ENCODE measurements around the gene LONP2. TPM values are rescaled to one million over a fixed set of nuclear protein-coding genes. Genes with fewer than 3 reads are reported as not detected.

LONP2 gene
- total and polyA plus RNA-seq, 2 of the 13 experiments (the other 11 are each of a cell fraction or from before 2014, with no cell fraction given): 39.2 to 63.3 TPM

DNA sequence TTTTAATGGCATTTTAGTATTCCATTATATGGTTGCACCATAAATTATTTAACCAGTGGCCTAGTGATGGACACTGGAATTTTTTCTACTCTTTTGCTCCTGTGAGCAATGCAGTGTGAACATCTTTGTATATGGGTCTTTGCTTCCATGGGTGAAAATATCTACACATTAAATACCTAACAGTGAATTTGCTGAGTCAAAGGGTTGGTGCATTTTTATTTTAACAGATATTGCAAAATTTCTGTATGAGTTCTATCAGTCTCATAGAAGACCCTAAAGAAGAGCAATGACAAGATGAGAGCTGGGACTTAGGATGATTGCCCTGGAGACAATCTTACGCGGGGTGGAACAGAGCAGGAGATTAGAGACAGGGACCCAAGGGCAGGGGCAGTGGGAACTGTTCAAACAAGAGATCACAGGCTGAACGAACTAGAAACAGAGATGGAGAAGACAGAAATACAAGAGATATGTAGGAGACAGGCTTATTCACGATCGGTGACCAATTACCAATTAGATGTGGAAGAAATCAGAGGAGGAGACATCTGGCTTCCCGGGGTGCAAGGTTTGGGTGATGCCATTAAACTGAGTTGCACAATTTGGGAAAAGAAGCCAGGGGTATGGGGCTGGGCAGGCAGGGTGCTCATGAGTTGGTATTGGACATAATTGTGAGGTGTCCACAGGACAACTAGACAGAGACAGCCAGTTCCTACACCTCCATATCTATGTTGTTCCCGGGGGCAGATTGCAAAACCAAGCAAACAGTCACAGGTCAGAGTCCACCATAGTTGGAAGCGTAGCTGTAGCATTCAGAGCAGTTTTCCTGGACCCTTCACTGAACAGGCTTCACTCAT is 39.9 kb upstream of the LONP2 start (continued):
- TF ChIP-seq KDM4B (CRISPR knock-in tag; IDR thresholded peaks at IDR 0.05): peak; percentile 98
- TF ChIP-seq, protein P1, sequence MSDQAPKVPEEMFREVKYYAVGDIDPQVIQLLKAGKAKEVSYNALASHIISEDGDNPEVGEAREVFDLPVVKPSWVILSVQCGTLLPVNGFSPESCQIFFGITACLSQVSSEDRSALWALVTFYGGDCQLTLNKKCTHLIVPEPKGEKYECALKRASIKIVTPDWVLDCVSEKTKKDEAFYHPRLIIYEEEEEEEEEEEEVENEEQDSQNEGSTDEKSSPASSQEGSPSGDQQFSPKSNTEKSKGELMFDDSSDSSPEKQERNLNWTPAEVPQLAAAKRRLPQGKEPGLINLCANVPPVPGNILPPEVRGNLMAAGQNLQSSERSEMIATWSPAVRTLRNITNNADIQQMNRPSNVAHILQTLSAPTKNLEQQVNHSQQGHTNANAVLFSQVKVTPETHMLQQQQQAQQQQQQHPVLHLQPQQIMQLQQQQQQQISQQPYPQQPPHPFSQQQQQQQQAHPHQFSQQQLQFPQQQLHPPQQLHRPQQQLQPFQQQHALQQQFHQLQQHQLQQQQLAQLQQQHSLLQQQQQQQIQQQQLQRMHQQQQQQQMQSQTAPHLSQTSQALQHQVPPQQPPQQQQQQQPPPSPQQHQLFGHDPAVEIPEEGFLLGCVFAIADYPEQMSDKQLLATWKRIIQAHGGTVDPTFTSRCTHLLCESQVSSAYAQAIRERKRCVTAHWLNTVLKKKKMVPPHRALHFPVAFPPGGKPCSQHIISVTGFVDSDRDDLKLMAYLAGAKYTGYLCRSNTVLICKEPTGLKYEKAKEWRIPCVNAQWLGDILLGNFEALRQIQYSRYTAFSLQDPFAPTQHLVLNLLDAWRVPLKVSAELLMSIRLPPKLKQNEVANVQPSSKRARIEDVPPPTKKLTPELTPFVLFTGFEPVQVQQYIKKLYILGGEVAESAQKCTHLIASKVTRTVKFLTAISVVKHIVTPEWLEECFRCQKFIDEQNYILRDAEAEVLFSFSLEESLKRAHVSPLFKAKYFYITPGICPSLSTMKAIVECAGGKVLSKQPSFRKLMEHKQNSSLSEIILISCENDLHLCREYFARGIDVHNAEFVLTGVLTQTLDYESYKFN (CRISPR knock-in tag; conservative IDR thresholded peaks at IDR 0.05): peak; percentile 100
- no peak for TF ChIP-seq HNRNPUL1 (IDR thresholded peaks at IDR 0.05; ENCODE audit: low read depth, low read length)
- TF ChIP-seq MIER2 (CRISPR knock-in tag; IDR thresholded peaks at IDR 0.05): peak; percentile 87
- TF ChIP-seq TOPORS (CRISPR knock-in tag; IDR thresholded peaks at IDR 0.05): peak; percentile 32
- TF ChIP-seq NR2F6 (IDR thresholded peaks at IDR 0.05): peak; percentile 83
- peak; percentile 94 for TF ChIP-seq NR2F6 (CRISPR knock-in tag; IDR thresholded peaks at IDR 0.05)
- no peak for TF ChIP-seq MED8 (CRISPR knock-in tag; IDR thresholded peaks at IDR 0.05; ENCODE audit: insufficient replicate concordance)
- peak; percentile 90; the same call in 1 of the 2 replicates for TF ChIP-seq MEIS1 (CRISPR knock-in tag; IDR thresholded peaks at IDR 0.05; ENCODE audit: borderline replicate concordance)
- TF ChIP-seq, protein P2, sequence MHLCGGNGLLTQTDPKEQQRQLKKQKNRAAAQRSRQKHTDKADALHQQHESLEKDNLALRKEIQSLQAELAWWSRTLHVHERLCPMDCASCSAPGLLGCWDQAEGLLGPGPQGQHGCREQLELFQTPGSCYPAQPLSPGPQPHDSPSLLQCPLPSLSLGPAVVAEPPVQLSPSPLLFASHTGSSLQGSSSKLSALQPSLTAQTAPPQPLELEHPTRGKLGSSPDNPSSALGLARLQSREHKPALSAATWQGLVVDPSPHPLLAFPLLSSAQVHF (CRISPR knock-in tag; IDR thresholded peaks at IDR 0.05): peak; percentile 87
- TF ChIP-seq, protein P3, sequence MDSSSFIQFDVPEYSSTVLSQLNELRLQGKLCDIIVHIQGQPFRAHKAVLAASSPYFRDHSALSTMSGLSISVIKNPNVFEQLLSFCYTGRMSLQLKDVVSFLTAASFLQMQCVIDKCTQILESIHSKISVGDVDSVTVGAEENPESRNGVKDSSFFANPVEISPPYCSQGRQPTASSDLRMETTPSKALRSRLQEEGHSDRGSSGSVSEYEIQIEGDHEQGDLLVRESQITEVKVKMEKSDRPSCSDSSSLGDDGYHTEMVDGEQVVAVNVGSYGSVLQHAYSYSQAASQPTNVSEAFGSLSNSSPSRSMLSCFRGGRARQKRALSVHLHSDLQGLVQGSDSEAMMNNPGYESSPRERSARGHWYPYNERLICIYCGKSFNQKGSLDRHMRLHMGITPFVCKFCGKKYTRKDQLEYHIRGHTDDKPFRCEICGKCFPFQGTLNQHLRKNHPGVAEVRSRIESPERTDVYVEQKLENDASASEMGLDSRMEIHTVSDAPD (CRISPR knock-in tag; IDR thresholded peaks at IDR 0.05): peak; percentile 83
- TF ChIP-seq TBL1XR1 (IDR thresholded peaks at IDR 0.05; ENCODE audit: borderline replicate concordance, low read length, partially characterized antibody): no peak
- TF ChIP-seq ZNF772 (CRISPR knock-in tag; IDR thresholded peaks at IDR 0.05): peak; percentile 90
- TF ChIP-seq ZNF232 (CRISPR knock-in tag; IDR thresholded peaks at IDR 0.05; ENCODE audit: borderline replicate concordance): peak; percentile 86; the same call in 1 of the 2 replicates
- TF ChIP-seq, protein P4, sequence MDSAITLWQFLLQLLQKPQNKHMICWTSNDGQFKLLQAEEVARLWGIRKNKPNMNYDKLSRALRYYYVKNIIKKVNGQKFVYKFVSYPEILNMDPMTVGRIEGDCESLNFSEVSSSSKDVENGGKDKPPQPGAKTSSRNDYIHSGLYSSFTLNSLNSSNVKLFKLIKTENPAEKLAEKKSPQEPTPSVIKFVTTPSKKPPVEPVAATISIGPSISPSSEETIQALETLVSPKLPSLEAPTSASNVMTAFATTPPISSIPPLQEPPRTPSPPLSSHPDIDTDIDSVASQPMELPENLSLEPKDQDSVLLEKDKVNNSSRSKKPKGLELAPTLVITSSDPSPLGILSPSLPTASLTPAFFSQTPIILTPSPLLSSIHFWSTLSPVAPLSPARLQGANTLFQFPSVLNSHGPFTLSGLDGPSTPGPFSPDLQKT (CRISPR knock-in tag; IDR thresholded peaks at IDR 0.05; ENCODE audit: borderline replicate concordance): no peak
- TF ChIP-seq CEBPB (IDR thresholded peaks at IDR 0.05; ENCODE audit: borderline replicate concordance, low read depth, low read length): peak; percentile 99
- TF ChIP-seq, protein P5, sequence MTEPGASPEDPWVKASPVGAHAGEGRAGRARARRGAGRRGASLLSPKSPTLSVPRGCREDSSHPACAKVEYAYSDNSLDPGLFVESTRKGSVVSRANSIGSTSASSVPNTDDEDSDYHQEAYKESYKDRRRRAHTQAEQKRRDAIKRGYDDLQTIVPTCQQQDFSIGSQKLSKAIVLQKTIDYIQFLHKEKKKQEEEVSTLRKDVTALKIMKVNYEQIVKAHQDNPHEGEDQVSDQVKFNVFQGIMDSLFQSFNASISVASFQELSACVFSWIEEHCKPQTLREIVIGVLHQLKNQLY (CRISPR knock-in tag; IDR thresholded peaks at IDR 0.05): peak; percentile 86
- TF ChIP-seq SP5 (CRISPR knock-in tag; IDR thresholded peaks at IDR 0.05; ENCODE audit: borderline replicate concordance, low read depth): peak; percentile 61; the same call in 1 of the 2 replicates
- TF ChIP-seq ZNF577 (CRISPR knock-in tag; IDR thresholded peaks at IDR 0.05; ENCODE audit: borderline replicate concordance, low read depth): no peak
- TF ChIP-seq TCF12 (IDR thresholded peaks at IDR 0.05): no peak
- peak; percentile 59; the same call in 1 of the 2 replicates for TF ChIP-seq TCF12 (CRISPR knock-in tag; IDR thresholded peaks at IDR 0.05)
- TF ChIP-seq CBFB (CRISPR knock-in tag; IDR thresholded peaks at IDR 0.05): 0 out of 2 replicates have a peak, but pooled peaks have one; percentile 77
